GM12878 (cell line): Measurements from ENCODE around the gene EGFL8. TPM values are rescaled to one million over a fixed set of nuclear protein-coding genes. Genes with fewer than 3 reads are reported as not detected.

Experiments used
- BACH1 ChIP-seq: fragments of 450-650 bp; IDR thresholded peaks from 2 replicates; pipeline ENCODE4 v1.6.1; 2017; ENCODE audit warnings: mild to moderate bottlenecking, borderline replicate concordance
- CBX5 ChIP-seq: sonication (generic); IDR thresholded peaks from 2 replicates; pipeline ENCODE4 v1.6.1; 2016; ENCODE audit warnings: low read depth, moderate library complexity, mild to moderate bottlenecking, inconsistent platforms
- ESRRA ChIP-seq: IDR thresholded peaks from 2 replicates; pipeline ENCODE4 v1.6.1; 2012; ENCODE audit warnings: mild to moderate bottlenecking, low read length, improper control_type of control experiment
- FOXK2 ChIP-seq: fragments of 450-650 bp; IDR thresholded peaks from 2 replicates; pipeline ENCODE4 v1.6.1; 2017; ENCODE audit warnings: mild to moderate bottlenecking, moderate library complexity
- GABPA ChIP-seq: IDR thresholded peaks from 2 replicates; pipeline ENCODE4 v1.6.1; 2014; ENCODE audit warnings: antibody characterized with exemption, low read depth, mild to moderate bottlenecking, inconsistent platforms
- LARP7 ChIP-seq: fragments of 450-650 bp; IDR thresholded peaks from 2 replicates; pipeline ENCODE4 v1.6.1; 2017; ENCODE audit warnings: mild to moderate bottlenecking
- MEF2A ChIP-seq: IDR thresholded peaks from 2 replicates; pipeline ENCODE4 v1.6.1; 2011; ENCODE audit warnings: low read depth, mild to moderate bottlenecking, low read length, moderate library complexity; ENCODE audit not compliant: insufficient read depth
- NBN ChIP-seq: fragments of 450-650 bp; IDR thresholded peaks from 2 replicates; pipeline ENCODE4 v1.6.1; 2016
- POLR2AphosphoS5 ChIP-seq: IDR thresholded peaks from 2 replicates; pipeline ENCODE4 v1.6.1; 2011; ENCODE audit warnings: mild to moderate bottlenecking, low read length, inconsistent platforms
- RCOR1 ChIP-seq: conservative IDR thresholded peaks from 2 replicates; pipeline ENCODE4 v1.6.1; 2012; ENCODE audit warnings: low read depth, low read length, improper control_type of control experiment
- RELA ChIP-seq: fragments of 450-650 bp; IDR thresholded peaks from 2 replicates; pipeline ENCODE4 v1.8.0; 2014; ENCODE audit warnings: borderline replicate concordance; ENCODE audit not compliant: partially characterized antibody
- RUNX3 ChIP-seq: IDR thresholded peaks from 2 replicates; pipeline ENCODE4 v1.6.1; 2012; ENCODE audit warnings: low read length, inconsistent platforms
- SMAD5 ChIP-seq: IDR thresholded peaks from 2 replicates; pipeline ENCODE4 v1.6.1; 2016; ENCODE audit warnings: antibody characterized with exemption, low read depth
- SUZ12 ChIP-seq: fragments of 200-600 bp; sonication (generic); IDR thresholded peaks from one replicate; pipeline ENCODE4 v1.6.1; 2018; ENCODE audit warnings: antibody characterized with exemption, mild to moderate bottlenecking; ENCODE audit not compliant: unreplicated experiment
- ZNF384 ChIP-seq: IDR thresholded peaks from 2 replicates; pipeline ENCODE4 v1.6.1; 2012; ENCODE audit warnings: low read depth, mild to moderate bottlenecking, low read length, improper control_type of control experiment, borderline replicate concordance
- polyA plus RNA-seq, 11 experiments: library from polyadenylated mRNA; depleted of rRNA in 4 of 11; unstranded in 6 of 11; stranded (reverse) in 5 of 11; fragments of >200 nt; fragmentation: Nextera tagmentation in 4 of 11; fragmentation: Illumina TruSeq in 1 of 11; extraction: Ambion mirVana in 4 of 11; extraction: Trizol in 1 of 11; gene quantifications; 1 replicate in 1 of 11; 2 replicates in 10 of 11; pipeline versions ENCODE4 v1.2.1 to v1.2.3, GENCODE V29; 2011 to 2016; ENCODE audit warnings: inconsistent platforms in 2 of 11, missing spikeins in 2 of 11, low read depth in 1 of 11
- total RNA-seq, 4 experiments: library from RNA; depleted of rRNA in 3 of 4; stranded (reverse); fragments of >200 nt in 3 of 4; fragmentation: Illumina TruSeq in 1 of 4; extraction: Trizol in 1 of 4; gene quantifications; 2 replicates each; pipeline versions ENCODE4 v1.2.1 to v1.2.3, GENCODE V29; 2013 to 2021
- TF ChIP-seq, protein P1 (sequence below): IDR thresholded peaks from 2 replicates; pipeline ENCODE4 v1.6.1; 2011; ENCODE audit warnings: mild to moderate bottlenecking, low read depth, low read length, moderate library complexity; ENCODE audit not compliant: insufficient replicate concordance
- TF ChIP-seq, protein P2 (sequence below): fragments of 450-650 bp; conservative IDR thresholded peaks from 2 replicates; pipeline ENCODE4 v1.6.1; 2017; ENCODE audit warnings: mild to moderate bottlenecking, moderate library complexity
- TF ChIP-seq, protein P3 (sequence below): fragments of 450-650 bp; IDR thresholded peaks from 2 replicates; pipeline ENCODE4 v1.6.1; 2017; ENCODE audit warnings: mild to moderate bottlenecking, moderate library complexity
- TF ChIP-seq, protein P4 (sequence below): IDR thresholded peaks from 2 replicates; pipeline ENCODE4 v1.6.1; 2011; ENCODE audit warnings: low read depth, mild to moderate bottlenecking, low read length, moderate library complexity, borderline replicate concordance; ENCODE audit errors: extremely low read depth

EGFL8 gene
- total and polyA plus RNA-seq, 10 of the 15 experiments (the other 5 are each of a cell fraction or from before 2014, with no cell fraction given), result 0.07 to 3.5 (median 1.4) TPM

DNA sequence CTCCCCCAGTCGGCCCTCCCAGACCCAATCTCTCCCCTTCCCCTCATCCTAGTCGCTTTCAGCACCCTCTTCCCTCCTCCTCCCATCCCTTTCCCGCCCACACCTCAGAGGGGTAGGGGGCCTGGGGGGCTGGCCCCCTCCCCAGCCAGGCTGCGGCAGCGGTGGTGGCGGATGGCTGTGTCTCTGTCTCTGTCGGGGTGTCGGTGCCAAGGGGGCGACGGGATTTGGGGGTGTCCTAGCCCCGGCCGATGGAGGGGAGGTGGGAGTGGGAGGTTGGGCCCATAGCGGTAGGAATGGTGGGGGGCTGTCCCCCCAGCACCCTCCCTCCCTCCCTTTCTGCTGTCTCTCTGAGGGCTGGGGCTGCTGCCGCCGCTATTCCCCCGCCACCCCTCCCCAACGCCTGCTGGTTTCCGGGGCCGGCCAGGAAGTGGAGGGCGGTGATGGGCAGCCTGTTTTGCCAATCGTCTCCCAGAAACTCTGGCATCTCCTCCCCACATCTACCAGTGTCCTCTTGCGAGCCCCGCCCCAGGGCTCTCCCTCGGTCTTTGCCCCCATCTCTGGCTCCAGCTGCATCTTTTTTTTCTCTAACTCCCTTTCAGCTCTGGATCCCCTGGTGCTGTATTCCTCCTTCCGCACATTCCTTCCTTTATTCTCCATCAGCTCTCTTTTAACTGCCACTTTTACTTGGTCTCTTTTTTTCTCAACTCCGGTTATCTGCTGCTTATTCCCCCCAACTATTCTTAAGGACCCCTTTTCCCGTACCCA is 11.5 kb downstream of the EGFL8 start, which contains the start of gene AGPAT1 (continued):
- TF ChIP-seq GABPA (peak; percentile 92), NBN (0 out of 2 replicates have a peak, but pooled peaks have one; percentile 72), RUNX3 (peak; percentile 30; the same call in 1 of the 2 replicates), ZNF384 (peak; percentile 51; the same call in 1 of the 2 replicates), POLR2AphosphoS5 (peak; percentile 68; the same call in 1 of the 2 replicates), RELA (no peak), LARP7 (peak; percentile 42; the same call in 1 of the 2 replicates), MEF2A (no peak), RCOR1 (no peak), ESRRA (no peak), SUZ12 (no peak), SMAD5 (no peak; the same call in 1 of the 2 replicates), FOXK2 (no peak), BACH1 (peak; percentile 38; the same call in 1 of the 2 replicates), CBX5 (no peak)
- TF ChIP-seq, protein P1, sequence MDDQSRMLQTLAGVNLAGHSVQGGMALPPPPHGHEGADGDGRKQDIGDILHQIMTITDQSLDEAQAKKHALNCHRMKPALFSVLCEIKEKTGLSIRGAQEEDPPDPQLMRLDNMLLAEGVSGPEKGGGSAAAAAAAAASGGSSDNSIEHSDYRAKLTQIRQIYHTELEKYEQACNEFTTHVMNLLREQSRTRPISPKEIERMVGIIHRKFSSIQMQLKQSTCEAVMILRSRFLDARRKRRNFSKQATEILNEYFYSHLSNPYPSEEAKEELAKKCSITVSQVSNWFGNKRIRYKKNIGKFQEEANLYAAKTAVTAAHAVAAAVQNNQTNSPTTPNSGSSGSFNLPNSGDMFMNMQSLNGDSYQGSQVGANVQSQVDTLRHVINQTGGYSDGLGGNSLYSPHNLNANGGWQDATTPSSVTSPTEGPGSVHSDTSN, result peak; percentile 98
- TF ChIP-seq, protein P2, sequence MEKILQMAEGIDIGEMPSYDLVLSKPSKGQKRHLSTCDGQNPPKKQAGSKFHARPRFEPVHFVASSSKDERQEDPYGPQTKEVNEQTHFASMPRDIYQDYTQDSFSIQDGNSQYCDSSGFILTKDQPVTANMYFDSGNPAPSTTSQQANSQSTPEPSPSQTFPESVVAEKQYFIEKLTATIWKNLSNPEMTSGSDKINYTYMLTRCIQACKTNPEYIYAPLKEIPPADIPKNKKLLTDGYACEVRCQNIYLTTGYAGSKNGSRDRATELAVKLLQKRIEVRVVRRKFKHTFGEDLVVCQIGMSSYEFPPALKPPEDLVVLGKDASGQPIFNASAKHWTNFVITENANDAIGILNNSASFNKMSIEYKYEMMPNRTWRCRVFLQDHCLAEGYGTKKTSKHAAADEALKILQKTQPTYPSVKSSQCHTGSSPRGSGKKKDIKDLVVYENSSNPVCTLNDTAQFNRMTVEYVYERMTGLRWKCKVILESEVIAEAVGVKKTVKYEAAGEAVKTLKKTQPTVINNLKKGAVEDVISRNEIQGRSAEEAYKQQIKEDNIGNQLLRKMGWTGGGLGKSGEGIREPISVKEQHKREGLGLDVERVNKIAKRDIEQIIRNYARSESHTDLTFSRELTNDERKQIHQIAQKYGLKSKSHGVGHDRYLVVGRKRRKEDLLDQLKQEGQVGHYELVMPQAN, result no peak
- TF ChIP-seq, protein P3, sequence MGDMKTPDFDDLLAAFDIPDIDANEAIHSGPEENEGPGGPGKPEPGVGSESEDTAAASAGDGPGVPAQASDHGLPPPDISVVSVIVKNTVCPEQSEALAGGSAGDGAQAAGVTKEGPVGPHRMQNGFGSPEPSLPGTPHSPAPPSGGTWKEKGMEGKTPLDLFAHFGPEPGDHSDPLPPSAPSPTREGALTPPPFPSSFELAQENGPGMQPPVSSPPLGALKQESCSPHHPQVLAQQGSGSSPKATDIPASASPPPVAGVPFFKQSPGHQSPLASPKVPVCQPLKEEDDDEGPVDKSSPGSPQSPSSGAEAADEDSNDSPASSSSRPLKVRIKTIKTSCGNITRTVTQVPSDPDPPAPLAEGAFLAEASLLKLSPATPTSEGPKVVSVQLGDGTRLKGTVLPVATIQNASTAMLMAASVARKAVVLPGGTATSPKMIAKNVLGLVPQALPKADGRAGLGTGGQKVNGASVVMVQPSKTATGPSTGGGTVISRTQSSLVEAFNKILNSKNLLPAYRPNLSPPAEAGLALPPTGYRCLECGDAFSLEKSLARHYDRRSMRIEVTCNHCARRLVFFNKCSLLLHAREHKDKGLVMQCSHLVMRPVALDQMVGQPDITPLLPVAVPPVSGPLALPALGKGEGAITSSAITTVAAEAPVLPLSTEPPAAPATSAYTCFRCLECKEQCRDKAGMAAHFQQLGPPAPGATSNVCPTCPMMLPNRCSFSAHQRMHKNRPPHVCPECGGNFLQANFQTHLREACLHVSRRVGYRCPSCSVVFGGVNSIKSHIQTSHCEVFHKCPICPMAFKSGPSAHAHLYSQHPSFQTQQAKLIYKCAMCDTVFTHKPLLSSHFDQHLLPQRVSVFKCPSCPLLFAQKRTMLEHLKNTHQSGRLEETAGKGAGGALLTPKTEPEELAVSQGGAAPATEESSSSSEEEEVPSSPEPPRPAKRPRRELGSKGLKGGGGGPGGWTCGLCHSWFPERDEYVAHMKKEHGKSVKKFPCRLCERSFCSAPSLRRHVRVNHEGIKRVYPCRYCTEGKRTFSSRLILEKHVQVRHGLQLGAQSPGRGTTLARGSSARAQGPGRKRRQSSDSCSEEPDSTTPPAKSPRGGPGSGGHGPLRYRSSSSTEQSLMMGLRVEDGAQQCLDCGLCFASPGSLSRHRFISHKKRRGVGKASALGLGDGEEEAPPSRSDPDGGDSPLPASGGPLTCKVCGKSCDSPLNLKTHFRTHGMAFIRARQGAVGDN, result no peak
- TF ChIP-seq, protein P4, sequence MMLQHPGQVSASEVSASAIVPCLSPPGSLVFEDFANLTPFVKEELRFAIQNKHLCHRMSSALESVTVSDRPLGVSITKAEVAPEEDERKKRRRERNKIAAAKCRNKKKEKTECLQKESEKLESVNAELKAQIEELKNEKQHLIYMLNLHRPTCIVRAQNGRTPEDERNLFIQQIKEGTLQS, result no peak
